ENCODE data around the gene P2RX2.

Gene P2RX2

DNA sequence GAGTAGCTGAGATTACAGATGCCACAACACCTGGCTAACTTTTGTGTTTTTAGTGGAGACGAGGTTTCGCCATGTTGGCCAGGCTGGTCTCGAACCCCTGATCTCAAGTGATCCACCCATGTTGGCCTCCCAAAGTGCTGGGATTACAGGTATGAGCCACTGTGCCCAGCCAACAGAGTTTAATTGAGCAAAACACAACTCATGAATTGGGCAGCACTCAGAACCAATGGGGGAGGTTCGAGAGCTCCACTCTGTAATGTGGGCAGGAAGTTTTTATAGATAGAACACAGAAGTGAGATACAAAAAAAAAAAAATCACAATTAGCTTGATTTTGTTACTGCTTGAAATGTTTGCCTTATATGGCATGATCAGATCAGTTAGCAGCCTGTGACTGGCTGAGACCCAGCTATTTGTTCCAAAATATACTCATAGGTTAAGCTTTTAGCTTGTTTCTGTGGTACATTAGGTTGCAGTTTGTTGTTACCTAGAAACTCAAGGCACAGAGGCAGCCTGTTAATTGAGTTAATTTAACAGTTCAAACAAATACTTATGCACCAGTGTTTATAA, 1.4 kb upstream of the P2RX2 start:
- TF ChIP-seq CTCF (IDR thresholded peaks at IDR 0.05; ENCODE audit: extremely low read depth, insufficient read depth, missing control alignments), result no peak
- DNase-seq (ENCODE audit: low spot score), result no peak
- in situ Hi-C loops (cut with MboI; ENCODE audit: low pct_unique_long_range_greater_than_20kb, low sequenced_read_pairs, unreplicated experiment), result loop anchor here (25.0 kb wide), 1 partner anchor 205 kb away; no protein-coding TSS in a partner anchor

- DNase-seq (ENCODE audit: low spot score), result no peak
- in situ Hi-C loops (cut with MboI; ENCODE audit: low pct_unique_long_range_greater_than_20kb, low sequenced_read_pairs, unreplicated experiment), result loop anchor here (25.0 kb wide), 1 partner anchor 206 kb away; no protein-coding TSS in a partner anchor
Observed at GRCh38 chr12:132617822-132618682, 524 bp upstream of the P2RX2 start.

DNA sequence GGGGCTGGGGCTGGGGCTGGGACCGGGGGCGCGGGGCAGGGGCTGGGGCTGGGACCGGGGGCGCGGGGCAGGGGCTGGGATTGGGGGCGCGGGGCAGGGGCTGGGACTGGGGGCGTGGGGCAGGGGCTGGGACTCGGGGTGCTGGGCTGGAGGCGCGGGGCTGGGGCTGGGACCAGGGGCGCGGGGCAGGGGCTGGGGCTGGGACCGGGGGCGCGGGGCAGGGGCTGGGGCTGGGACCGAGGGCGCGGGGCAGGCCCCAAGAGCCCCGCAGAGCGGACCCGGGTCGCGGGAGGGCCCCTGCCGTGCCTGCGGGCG, 452 bp downstream of the P2RX2 start:
- no peak for TF ChIP-seq CTCF (IDR thresholded peaks at IDR 0.05; ENCODE audit: extremely low read depth, insufficient read depth, missing control alignments)
- in situ Hi-C loops (cut with MboI; ENCODE audit: low pct_unique_long_range_greater_than_20kb, low sequenced_read_pairs, unreplicated experiment), result loop anchor here (25.0 kb wide), 1 partner anchor 207 kb away; no protein-coding TSS in a partner anchor
- DNase-seq (ENCODE audit: low spot score), result no peak

More at GRCh38 chr12:132617822-132618682, 524 bp upstream of the P2RX2 start:
- no peak for TF ChIP-seq CTCF (IDR thresholded peaks at IDR 0.05; ENCODE audit: extremely low read depth, insufficient read depth, missing control alignments)

DNA sequence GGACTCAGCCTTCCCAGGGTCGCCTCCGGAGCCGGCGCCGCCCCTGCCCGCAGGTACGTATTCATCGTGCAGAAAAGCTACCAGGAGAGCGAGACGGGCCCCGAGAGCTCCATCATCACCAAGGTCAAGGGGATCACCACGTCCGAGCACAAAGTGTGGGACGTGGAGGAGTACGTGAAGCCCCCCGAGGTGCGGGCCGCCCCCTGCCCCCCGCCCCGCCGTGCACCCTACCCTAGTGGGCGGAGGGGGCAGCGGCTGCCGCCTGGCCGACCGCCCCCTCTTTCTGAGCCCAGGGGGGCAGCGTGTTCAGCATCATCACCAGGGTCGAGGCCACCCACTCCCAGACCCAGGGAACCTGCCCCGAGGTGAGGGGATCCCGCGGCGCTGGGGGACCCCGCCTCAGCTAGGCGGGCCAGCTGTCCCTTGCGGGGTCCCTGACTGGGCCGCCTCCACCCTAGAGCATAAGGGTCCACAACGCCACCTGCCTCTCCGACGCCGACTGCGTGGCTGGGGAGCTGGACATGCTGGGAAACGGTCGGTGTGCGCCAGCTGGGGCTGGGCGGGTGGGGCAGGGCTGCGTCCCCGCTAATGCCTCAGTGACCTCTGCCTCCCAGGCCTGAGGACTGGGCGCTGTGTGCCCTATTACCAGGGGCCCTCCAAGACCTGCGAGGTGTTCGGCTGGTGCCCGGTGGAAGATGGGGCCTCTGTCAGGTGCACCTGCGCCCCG, 973 bp downstream of the P2RX2 start:
- no peak for DNase-seq (ENCODE audit: low spot score)
- TF ChIP-seq CTCF (IDR thresholded peaks at IDR 0.05; ENCODE audit: extremely low read depth, insufficient read depth, missing control alignments), result no peak
- in situ Hi-C loops (cut with MboI; ENCODE audit: low pct_unique_long_range_greater_than_20kb, low sequenced_read_pairs, unreplicated experiment), result loop anchor here (25.0 kb wide), 1 partner anchor 207 kb away; no protein-coding TSS in a partner anchor

DNA sequence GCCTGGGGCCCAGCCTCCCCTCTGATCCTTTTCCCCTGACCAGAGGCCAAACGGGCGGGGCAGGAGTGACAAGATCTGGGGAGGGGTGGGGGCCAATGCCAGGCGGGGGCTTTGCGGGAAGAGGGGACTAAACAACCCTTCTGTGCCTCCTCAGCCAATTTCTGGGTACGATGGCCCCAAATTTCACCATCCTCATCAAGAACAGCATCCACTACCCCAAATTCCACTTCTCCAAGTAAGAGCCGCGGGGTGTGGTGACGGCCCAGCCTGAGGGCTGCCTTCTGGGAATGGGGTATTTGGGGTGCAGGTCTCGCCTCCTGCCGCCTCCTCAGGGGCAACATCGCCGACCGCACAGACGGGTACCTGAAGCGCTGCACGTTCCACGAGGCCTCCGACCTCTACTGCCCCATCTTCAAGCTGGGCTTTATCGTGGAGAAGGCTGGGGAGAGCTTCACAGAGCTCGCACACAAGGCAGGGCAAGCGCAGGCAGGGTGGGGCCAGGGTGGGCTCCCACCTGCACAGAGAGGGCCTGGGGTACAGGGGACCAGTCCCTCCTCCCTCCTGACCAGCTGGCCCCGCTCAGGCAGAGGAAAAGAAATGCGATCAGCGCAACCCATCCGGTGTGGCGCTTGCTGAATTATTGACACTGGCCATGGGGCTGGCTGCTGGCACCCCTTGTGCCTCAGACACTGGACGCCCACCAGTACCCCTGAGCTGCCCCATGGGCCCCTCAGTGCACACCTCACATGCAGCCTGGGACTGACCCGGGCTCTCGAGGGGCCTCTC, 1.7 kb downstream of the P2RX2 start:
- no peak for TF ChIP-seq CTCF (IDR thresholded peaks at IDR 0.05; ENCODE audit: extremely low read depth, insufficient read depth, missing control alignments)
- no peak for DNase-seq (ENCODE audit: low spot score)
- in situ Hi-C loops (cut with MboI; ENCODE audit: low pct_unique_long_range_greater_than_20kb, low sequenced_read_pairs, unreplicated experiment), result loop anchor here (25.0 kb wide), 1 partner anchor 208 kb away; no protein-coding TSS in a partner anchor
